ENCODE data around the gene WDHD1. TPM values are rescaled to one million over a fixed set of nuclear protein-coding genes. Genes with fewer than 3 reads are reported as not detected.

The WDHD1 gene
- total RNA-seq, 1 experiment from 2014 or later, result 45.9 TPM

DNA sequence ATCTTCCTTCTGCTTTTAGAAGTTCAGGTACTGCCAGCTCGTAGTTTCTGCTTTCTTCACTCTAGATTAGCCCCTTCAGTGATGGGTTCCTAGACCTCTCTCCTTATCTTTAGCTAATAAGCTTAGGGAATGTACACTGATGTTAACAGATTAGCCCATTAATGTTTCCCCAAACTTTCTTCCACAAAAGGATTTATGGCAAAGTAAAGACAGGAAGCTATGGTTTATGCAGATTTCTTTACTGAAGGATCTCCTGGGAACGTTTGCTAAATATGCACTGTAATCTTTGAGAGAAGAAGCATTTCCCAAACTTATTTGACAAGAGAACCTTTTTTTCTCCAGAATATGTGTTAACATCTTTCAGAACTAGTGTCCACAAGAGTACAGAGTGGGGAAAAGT lies 4.3 kb upstream of the WDHD1 start:
- intact Hi-C loops (cut with micrococcal nuclease), result no loop called here
- H3K4me2 ChIP-seq (ENCODE audit: low read length), result no peak overlapping the region

DNA sequence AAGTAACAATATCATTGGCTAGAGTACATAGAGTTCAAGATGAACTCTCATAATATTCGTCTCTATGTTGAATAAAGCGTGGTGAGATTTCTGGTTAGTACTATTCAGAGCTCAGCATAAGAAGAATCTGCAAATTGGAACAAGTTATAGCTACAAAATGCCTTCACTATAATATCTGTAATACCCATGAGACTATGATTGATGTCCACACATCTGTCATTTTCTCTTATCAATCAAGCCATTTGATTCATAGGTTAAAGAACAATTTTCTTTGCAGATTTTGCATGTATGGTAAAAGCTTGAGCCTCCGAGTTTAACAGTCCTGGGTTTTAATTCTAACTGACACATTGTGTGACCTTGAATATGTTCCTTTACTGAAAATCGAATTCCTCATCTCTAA lies 1.6 kb upstream of the WDHD1 start:
- BruUV-seq (replicated peaks), result no TSS peak
- no peak for TF ChIP-seq EZH2phosphoT487 (IDR thresholded peaks at IDR 0.05; ENCODE audit: borderline replicate concordance, low read length)
- Histone ChIP-seq H3K36me3 (ENCODE audit: low read depth, low read length) (peaks cover 11% of the 10 kb centered on the region), H3K4me2 (ENCODE audit: low read length) (peak overlapping the region; percentile 80), H3K27ac (ENCODE audit: low read length) (no peak overlapping the region), H3K9me2 (replicated peaks; ENCODE audit: low read length) (no peaks in the 10 kb centered on the region), H3K27me3 (ENCODE audit: low read length) (no peaks in the 10 kb centered on the region), H4K20me1 (ENCODE audit: low read length) (peaks cover 35% of the 10 kb centered on the region), H3K9me3 (ENCODE audit: low read length) (no peaks in the 10 kb centered on the region), H3K4me1 (ENCODE audit: insufficient read depth, low read length) (peaks cover 34% of the 10 kb centered on the region), H3K79me2 (ENCODE audit: low read length) (peaks cover 82% of the 10 kb centered on the region), H3K9ac (ENCODE audit: low read length) (peak overlapping the region; percentile 86), H3F3A (ENCODE audit: low read length, unreplicated experiment) (no peaks in the 10 kb centered on the region), H2AFZ (ENCODE audit: low read length) (no peak overlapping the region), H3K4me3 (ENCODE audit: low read length) (peak overlapping the region; percentile 75)
- POLR2A ChIA-PET (ENCODE audit: unreplicated experiment), result no interaction called here
- CTCF ChIA-PET, result interaction anchor here (0.5 to 1.0 kb wide), 3 partner anchors 23 to 125 kb away, joined by 3 to 6 read pairs (median 4); partner anchors contain the start of genes GCH1 and MAPK1IP1L
- DNase-seq, result no peak
- ATAC-seq, result no peak
- intact Hi-C loops (cut with micrococcal nuclease), result no loop called here

More for the DNA sequence above, 4.3 kb upstream of the WDHD1 start:
- Histone ChIP-seq H3K27ac (ENCODE audit: low read length) (no peak overlapping the region), H3K27me3 (ENCODE audit: low read length) (no peaks in the 10 kb centered on the region), H3F3A (ENCODE audit: low read length, unreplicated experiment) (no peaks in the 10 kb centered on the region), H3K4me3 (ENCODE audit: low read length) (no peak overlapping the region), H2AFZ (ENCODE audit: low read length) (no peak overlapping the region), H4K20me1 (ENCODE audit: low read length) (peaks cover 35% of the 10 kb centered on the region), H3K9me3 (ENCODE audit: low read length) (no peaks in the 10 kb centered on the region), H3K9me2 (replicated peaks; ENCODE audit: low read length) (no peaks in the 10 kb centered on the region), H3K9ac (ENCODE audit: low read length) (no peak overlapping the region), H3K4me1 (ENCODE audit: insufficient read depth, low read length) (peaks cover 20% of the 10 kb centered on the region), H3K79me2 (ENCODE audit: low read length) (peaks cover 63% of the 10 kb centered on the region), H3K36me3 (ENCODE audit: low read depth, low read length) (peaks cover 19% of the 10 kb centered on the region)
- ATAC-seq (no peak), DNase-seq (no peak)
- TF ChIP-seq EZH2phosphoT487 (IDR thresholded peaks at IDR 0.05; ENCODE audit: borderline replicate concordance, low read length) (no peak), EZH2 (IDR thresholded peaks at IDR 0.05; ENCODE audit: low read length, unreplicated experiment) (no peak)
- TF ChIP-seq, protein P1, sequence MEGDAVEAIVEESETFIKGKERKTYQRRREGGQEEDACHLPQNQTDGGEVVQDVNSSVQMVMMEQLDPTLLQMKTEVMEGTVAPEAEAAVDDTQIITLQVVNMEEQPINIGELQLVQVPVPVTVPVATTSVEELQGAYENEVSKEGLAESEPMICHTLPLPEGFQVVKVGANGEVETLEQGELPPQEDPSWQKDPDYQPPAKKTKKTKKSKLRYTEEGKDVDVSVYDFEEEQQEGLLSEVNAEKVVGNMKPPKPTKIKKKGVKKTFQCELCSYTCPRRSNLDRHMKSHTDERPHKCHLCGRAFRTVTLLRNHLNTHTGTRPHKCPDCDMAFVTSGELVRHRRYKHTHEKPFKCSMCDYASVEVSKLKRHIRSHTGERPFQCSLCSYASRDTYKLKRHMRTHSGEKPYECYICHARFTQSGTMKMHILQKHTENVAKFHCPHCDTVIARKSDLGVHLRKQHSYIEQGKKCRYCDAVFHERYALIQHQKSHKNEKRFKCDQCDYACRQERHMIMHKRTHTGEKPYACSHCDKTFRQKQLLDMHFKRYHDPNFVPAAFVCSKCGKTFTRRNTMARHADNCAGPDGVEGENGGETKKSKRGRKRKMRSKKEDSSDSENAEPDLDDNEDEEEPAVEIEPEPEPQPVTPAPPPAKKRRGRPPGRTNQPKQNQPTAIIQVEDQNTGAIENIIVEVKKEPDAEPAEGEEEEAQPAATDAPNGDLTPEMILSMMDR (conservative IDR thresholded peaks at IDR 0.05; ENCODE audit: low read depth, low read length), result no peak
- no TSS peak for BruUV-seq (replicated peaks)
- ChIA-PET POLR2A (ENCODE audit: unreplicated experiment) (no interaction called here), CTCF (no interaction called here)

DNA sequence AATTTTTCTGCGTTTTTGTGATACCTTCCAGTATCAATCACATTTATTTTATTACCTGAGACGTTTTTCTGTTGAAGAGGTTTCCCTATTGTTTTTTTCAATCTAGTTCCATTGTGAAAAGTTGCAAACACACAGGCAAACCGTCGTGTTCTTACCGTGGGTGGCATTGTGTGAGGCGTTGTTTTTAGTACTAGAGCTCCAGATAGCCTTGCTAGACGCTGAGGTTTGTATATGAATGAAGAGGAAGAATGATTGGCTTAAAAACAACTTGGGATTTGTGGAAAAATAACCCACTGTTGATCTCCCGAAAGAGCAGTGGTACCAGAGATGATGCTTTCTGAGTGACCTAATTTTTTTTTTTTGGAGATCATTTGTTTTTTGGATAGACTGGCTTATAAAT lies 1.2 kb upstream of the WDHD1 start:
- BruUV-seq (replicated peaks), result no TSS peak
- intact Hi-C loops (cut with micrococcal nuclease), result no loop called here
- no peaks in the 10 kb centered on the region for H3K27me3 ChIP-seq (ENCODE audit: low read length)
- H3K4me1 ChIP-seq (ENCODE audit: insufficient read depth, low read length), result peaks cover 34% of the 10 kb centered on the region
- no peak for ATAC-seq
- peaks cover 35% of the 10 kb centered on the region for H4K20me1 ChIP-seq (ENCODE audit: low read length)
- H3K4me2 ChIP-seq (ENCODE audit: low read length), result peak overlapping the region; percentile 80
- no peak overlapping the region for H3K27ac ChIP-seq (ENCODE audit: low read length)
- POLR2A ChIA-PET (ENCODE audit: unreplicated experiment), result no interaction called here
- H3K9ac ChIP-seq (ENCODE audit: low read length), result peak overlapping the region; percentile 86
- peak; percentile 29 for DNase-seq
- peaks cover 86% of the 10 kb centered on the region for H3K79me2 ChIP-seq (ENCODE audit: low read length)
- no peaks in the 10 kb centered on the region for H3K9me2 ChIP-seq (replicated peaks; ENCODE audit: low read length)
- no peak for TF ChIP-seq EZH2 (IDR thresholded peaks at IDR 0.05; ENCODE audit: low read length, unreplicated experiment)
- TF ChIP-seq, protein P1 (conservative IDR thresholded peaks at IDR 0.05; ENCODE audit: low read depth, low read length), result no peak
- TF ChIP-seq EZH2phosphoT487 (IDR thresholded peaks at IDR 0.05; ENCODE audit: borderline replicate concordance, low read length), result no peak
- peak overlapping the region; percentile 75 for H3K4me3 ChIP-seq (ENCODE audit: low read length)
- H3K36me3 ChIP-seq (ENCODE audit: low read depth, low read length), result peaks cover 12% of the 10 kb centered on the region
- no peaks in the 10 kb centered on the region for H3K9me3 ChIP-seq (ENCODE audit: low read length)
- CTCF ChIA-PET, result interaction anchor here (0.8 to 1.0 kb wide), 2 partner anchors 23 to 125 kb away, joined by 3 to 4 read pairs; partner anchors contain the start of genes GCH1 and MAPK1IP1L
- no peaks in the 10 kb centered on the region for H3F3A ChIP-seq (ENCODE audit: low read length, unreplicated experiment)
- H2AFZ ChIP-seq (ENCODE audit: low read length), result no peak overlapping the region

Data from PC-3 (cell line).